Measurements from ENCODE around the gene ALOX5.

ALOX5 gene

DNA sequence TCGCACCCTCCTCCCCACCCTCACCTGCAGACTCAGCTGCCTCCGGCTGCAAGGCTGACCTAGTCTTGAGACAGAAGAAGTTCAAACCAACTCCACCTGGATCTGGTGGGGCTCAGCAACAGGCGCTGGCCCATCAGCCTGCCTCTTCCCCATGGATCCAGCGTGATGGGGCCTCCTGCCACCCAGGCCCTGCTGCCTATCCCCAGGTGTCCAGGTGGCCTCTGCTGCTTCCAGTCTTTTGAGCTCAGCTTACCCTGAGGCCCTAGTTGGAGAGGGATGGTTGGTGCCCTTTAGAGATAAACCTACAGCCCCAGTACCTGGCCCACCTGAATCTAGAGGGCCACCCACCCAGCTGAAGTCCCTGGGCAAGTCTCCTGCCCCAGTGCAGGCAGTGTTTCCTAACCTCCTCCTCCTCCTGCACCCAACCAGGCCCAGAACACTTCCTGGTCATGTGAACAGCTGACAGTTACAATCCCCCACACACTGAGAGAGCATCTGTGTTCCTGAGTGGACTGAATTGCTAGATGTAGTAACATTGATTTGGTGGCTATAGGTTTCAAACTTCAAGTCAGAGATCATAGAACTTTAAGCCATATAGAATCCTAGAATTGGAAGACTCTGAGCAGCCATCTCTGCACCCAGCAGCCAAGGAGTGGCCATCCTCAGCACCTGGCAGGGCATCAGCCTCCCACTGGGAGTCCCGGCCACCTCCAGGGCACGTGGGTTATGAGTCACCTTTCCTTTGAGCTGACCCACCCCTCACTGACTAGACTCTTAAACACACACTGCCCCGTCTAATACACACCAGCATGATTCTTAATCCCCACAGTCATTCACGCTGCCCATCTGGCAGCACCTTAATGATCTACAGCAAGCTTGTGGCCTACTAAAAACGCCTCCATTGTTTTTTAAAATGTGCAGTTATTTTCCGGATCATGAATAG is 51.9 kb downstream of the ALOX5 start:
- Histone ChIP-seq H3K4me2 (peak overlapping the region; percentile 89 to 99 (median 94)), H3K9ac (peak overlapping the region in 10 of 11 experiments; percentile 3 to 100 (median 42); a peak in 16 of 22 replicates), H3K9me3 (replicated peaks in 1 of 11) (no peaks in the 10 kb centered on the region), H3K36me3 (peaks cover 0 to 95% (median 90%) of the 10 kb centered on the region in 11 experiments; a peak in 20 of 22 replicates), H3K27me3 (no peaks in the 10 kb centered on the region), H4K20me1 (peaks cover 0 to 7% (median 0%) of the 10 kb centered on the region in 11 experiments; a peak in 1 of 22 replicates), H3K27ac (peak overlapping the region in 9 of 11 experiments; percentile 39 to 100 (median 100); a peak in 20 of 22 replicates), H3K4me1 (peaks cover 69 to 100% (median 97%) of the 10 kb centered on the region in 10 experiments), H3K4me3 (peak overlapping the region in 4 of 10 experiments; percentile 4 to 26 (median 18); a peak in 3 of 20 replicates)
- no peak for TF ChIP-seq Cebpa-rat (IDR thresholded peaks at IDR 0.05)

DNA sequence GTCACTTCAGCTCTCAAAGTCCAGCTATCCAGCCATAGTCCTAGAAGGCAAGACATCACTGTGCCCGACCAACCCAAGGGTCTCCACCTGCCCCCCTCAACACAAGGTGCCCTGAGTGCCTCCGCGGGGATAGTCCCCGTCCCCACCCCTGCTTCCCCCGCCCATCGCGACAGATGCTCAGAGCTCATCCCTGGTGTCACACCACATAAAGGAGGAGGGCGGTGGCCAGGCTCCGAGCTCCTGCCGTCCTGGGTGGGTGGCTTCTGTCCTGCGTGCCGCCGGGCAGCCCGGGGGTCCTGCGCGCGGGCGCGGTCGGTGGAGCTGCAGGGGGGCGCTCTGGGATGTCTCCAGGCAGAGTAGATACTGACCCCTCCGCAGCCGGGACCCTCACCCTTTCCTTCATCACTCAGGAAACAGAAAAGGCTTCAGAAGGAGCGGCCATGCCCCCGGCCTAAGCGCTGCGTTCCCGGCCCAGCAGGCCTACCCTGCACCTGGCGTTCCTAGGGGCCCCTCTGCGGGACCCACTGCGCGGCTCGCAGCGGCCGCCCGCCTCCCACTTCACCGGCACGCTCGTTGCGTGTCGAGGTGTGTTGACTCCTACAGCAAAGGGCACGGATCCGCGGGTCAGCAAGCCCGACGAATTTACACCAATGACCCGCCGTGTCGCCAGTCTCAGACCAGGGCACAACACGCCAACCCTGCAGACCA is 53.4 kb downstream of the ALOX5 start:
- Histone ChIP-seq H3K27ac (peak overlapping the region in 9 of 11 experiments; percentile 28 to 100 (median 100); a peak in 17 of 22 replicates), H3K4me2 (peak overlapping the region; percentile 66 to 99 (median 94)), H4K20me1 (peaks cover 0 to 7% (median 0%) of the 10 kb centered on the region in 11 experiments; a peak in 1 of 22 replicates), H3K27me3 (no peaks in the 10 kb centered on the region), H3K4me1 (peaks cover 54 to 94% (median 81%) of the 10 kb centered on the region in 10 experiments), H3K4me3 (peak overlapping the region in 7 of 10 experiments; percentile 39 to 60 (median 49); a peak in 14 of 20 replicates), H3K9ac (peak overlapping the region in 8 of 11 experiments; percentile 53 to 100 (median 68); a peak in 17 of 22 replicates), H3K36me3 (peaks cover 0 to 97% (median 91%) of the 10 kb centered on the region in 11 experiments; a peak in 20 of 22 replicates), H3K9me3 (replicated peaks in 1 of 11) (no peaks in the 10 kb centered on the region)
- no peak for TF ChIP-seq Cebpa-rat (IDR thresholded peaks at IDR 0.05)

GRCh38 chr10:45427970-45428366 is 54.0 kb downstream of the ALOX5 start:
- H3K27me3 ChIP-seq = no peaks in the 10 kb centered on the region
- peaks cover 0 to 4% (median 0%) of the 10 kb centered on the region in 11 experiments; a peak in 4 of 22 replicates for H3K9me3 ChIP-seq (replicated peaks in 1 of 11)
- peaks cover 0 to 7% (median 0%) of the 10 kb centered on the region in 11 experiments; a peak in 1 of 22 replicates for H4K20me1 ChIP-seq
- peak overlapping the region in 7 of 10 experiments; percentile 53 to 60 (median 55); a peak in 14 of 20 replicates for H3K4me3 ChIP-seq
- H3K9ac ChIP-seq = peak overlapping the region in 8 of 11 experiments; percentile 53 to 100 (median 70); a peak in 17 of 22 replicates
- H3K27ac ChIP-seq = peak overlapping the region in 9 of 11 experiments; percentile 28 to 100 (median 99); a peak in 17 of 22 replicates
- TF ChIP-seq Cebpa-rat (IDR thresholded peaks at IDR 0.05) = no peak
- H3K4me1 ChIP-seq = peaks cover 53 to 94% (median 80%) of the 10 kb centered on the region in 10 experiments
- H3K36me3 ChIP-seq = peaks cover 3 to 97% (median 92%) of the 10 kb centered on the region in 11 experiments; a peak in 21 of 22 replicates
- H3K4me2 ChIP-seq = peak overlapping the region in 10 of 11 experiments; percentile 66 to 99 (median 94); a peak in 20 of 22 replicates

DNA sequence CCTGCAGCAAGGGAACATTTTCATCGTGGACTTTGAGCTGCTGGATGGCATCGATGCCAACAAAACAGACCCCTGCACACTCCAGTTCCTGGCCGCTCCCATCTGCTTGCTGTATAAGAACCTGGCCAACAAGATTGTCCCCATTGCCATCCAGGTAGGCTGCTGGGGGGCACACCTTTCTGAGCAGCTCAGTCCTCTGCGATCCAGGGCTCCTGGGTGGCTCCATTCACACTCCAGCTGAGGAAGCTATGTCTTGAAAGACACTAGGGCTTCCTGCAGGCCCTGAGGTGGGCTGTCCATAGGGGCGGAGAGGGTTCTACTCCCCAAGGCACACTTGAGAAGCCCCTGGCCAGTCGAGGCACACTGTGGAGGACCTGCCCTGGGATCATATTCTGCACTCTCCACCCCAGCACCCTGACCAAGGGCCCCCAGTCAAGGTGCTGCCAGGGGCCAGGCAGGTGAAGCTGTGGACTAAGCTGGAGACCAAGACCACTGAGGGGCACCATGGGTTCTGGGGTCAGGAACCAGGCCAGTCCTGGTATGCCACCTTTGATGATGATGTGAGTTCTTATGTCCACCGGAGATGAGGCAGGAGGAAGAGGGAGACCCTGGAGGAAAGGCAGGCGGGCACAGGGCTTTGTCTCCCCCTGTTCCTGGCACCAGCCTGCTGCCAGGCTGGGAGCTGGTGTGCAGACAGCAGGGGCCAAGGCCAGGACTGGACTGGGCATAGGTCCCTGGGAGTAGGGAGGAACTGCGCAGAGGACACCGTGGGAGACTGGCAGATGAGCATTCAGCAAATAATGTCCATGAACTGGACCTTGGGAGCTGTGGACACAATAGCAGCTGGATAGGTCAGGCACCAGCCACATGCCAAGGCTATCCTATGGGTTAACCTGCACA is 54.8 kb downstream of the ALOX5 start:
- TF ChIP-seq Cebpa-rat (IDR thresholded peaks at IDR 0.05) = no peak
- peak overlapping the region in 8 of 11 experiments; percentile 33 to 99 (median 70); a peak in 16 of 22 replicates for H3K9ac ChIP-seq
- no peaks in the 10 kb centered on the region for H3K27me3 ChIP-seq
- peak overlapping the region in 7 of 10 experiments; percentile 53 to 60 (median 55); a peak in 14 of 20 replicates for H3K4me3 ChIP-seq
- peak overlapping the region in 10 of 11 experiments; percentile 18 to 100 (median 63); a peak in 18 of 22 replicates for H3K27ac ChIP-seq
- H3K36me3 ChIP-seq = peaks cover 6 to 97% (median 92%) of the 10 kb centered on the region in 11 experiments; a peak in 21 of 22 replicates
- peak overlapping the region in 10 of 11 experiments; percentile 11 to 97 (median 94); a peak in 19 of 22 replicates for H3K4me2 ChIP-seq
- H4K20me1 ChIP-seq = peaks cover 0 to 7% (median 0%) of the 10 kb centered on the region in 11 experiments; a peak in 1 of 22 replicates
- H3K4me1 ChIP-seq = peaks cover 53 to 94% (median 80%) of the 10 kb centered on the region in 10 experiments
- H3K9me3 ChIP-seq (replicated peaks in 1 of 11) = peaks cover 0 to 13% (median under 1%) of the 10 kb centered on the region in 11 experiments; a peak in 9 of 22 replicates

GRCh38 chr10:45429790-45430189 is 55.8 kb downstream of the ALOX5 start:
- H3K27ac ChIP-seq = peak overlapping the region in 6 of 11 experiments; percentile 30 to 100 (median 78); a peak in 8 of 22 replicates
- peak overlapping the region in 7 of 10 experiments; percentile 53 to 60 (median 55); a peak in 9 of 20 replicates for H3K4me3 ChIP-seq
- peak overlapping the region in 8 of 11 experiments; percentile 89 to 97 (median 94); a peak in 16 of 22 replicates for H3K4me2 ChIP-seq
- peaks cover 52 to 91% (median 76%) of the 10 kb centered on the region in 10 experiments for H3K4me1 ChIP-seq
- no peaks in the 10 kb centered on the region for H3K27me3 ChIP-seq
- peaks cover 0 to 22% (median 10%) of the 10 kb centered on the region in 11 experiments; a peak in 17 of 22 replicates for H3K9me3 ChIP-seq (replicated peaks in 1 of 11)
- H3K9ac ChIP-seq = peak overlapping the region in 7 of 11 experiments; percentile 50 to 99 (median 77); a peak in 9 of 22 replicates
- H4K20me1 ChIP-seq = peaks cover 0 to 7% (median 0%) of the 10 kb centered on the region in 11 experiments; a peak in 1 of 22 replicates
- H3K36me3 ChIP-seq = peaks cover 9 to 97% (median 92%) of the 10 kb centered on the region in 11 experiments
- no peak for TF ChIP-seq Cebpa-rat (IDR thresholded peaks at IDR 0.05)

GRCh38 chr10:45432113-45432512 is 58.1 kb downstream of the ALOX5 start:
- H4K20me1 ChIP-seq = peaks cover 0 to 7% (median 0%) of the 10 kb centered on the region in 11 experiments; a peak in 1 of 22 replicates
- TF ChIP-seq Cebpa-rat (IDR thresholded peaks at IDR 0.05) = no peak

More at GRCh38 chr10:45432113-45432512, 58.1 kb downstream of the ALOX5 start:
- Histone ChIP-seq H3K4me1 (peaks cover 36 to 78% (median 66%) of the 10 kb centered on the region in 10 experiments), H3K27ac (no peak overlapping the region), H3K9ac (no peak overlapping the region), H3K9me3 (replicated peaks in 1 of 11) (peaks cover 16 to 45% (median 30%) of the 10 kb centered on the region in 11 experiments), H3K27me3 (no peaks in the 10 kb centered on the region), H3K36me3 (peaks cover 18 to 97% (median 92%) of the 10 kb centered on the region in 11 experiments), H3K4me3 (no peak overlapping the region), H3K4me2 (peak overlapping the region in 4 of 11 experiments; percentile 3 to 62 (median 4); a peak in 3 of 22 replicates)

Data from BLaER1 treated with 17β-estradiol and CSF1 and Interleukin-3, amounts not matched to agents 10 nM and 100 nM (cell line).